ENCODE measurements around the gene CSNK1G3. TPM values are rescaled to one million over a fixed set of nuclear protein-coding genes. Genes with fewer than 3 reads are reported as not detected.

Gene CSNK1G3
- total RNA-seq, 2 experiments from 2014 or later: 87.2 to 92.3 TPM

DNA sequence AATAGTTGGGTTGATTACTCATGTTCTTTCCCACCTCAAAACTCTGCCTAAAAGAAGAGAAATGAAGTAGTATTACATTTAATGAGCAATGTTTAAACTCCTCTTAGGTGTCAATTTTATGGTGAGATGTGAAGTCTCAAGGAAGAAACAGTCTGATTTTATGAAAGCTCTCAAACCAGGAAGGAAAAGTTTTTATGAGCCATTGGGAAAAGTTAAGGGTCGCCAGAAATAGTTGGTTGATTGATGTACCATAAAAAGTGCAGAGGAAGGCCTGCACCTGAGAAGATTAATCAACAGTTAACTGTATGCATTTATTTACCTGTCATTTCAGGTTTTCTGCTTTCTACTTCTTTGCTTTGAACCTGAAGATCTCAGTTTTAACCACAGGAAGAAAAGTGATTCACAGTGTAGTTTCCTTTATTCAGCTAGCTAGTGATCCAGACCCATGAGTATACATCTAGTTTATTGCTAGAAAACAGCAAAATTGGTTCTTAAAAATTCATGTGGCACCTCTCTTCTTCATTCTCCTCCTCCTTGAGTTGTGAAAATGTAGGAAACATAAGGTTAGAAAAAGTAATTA lies 133.1 kb downstream of the CSNK1G3 start:
- Histone ChIP-seq H3K27me3 (ENCODE audit: control insufficient read depth in 1 of 2, insufficient read depth in 2 of 2, low read length in 2 of 2) (no peaks in the 10 kb centered on the region), H3K27ac (ENCODE audit: low read depth in 1 of 2, low read length in 2 of 2) (no peak overlapping the region), H3K9me3 (ENCODE audit: control insufficient read depth in 1 of 2, insufficient read depth in 1 of 2, low read length in 2 of 2) (peaks cover 0 to 4% of the 10 kb centered on the region in 2 experiments), H3K4me3 (ENCODE audit: low read length) (no peak overlapping the region), H3K4me1 (ENCODE audit: insufficient read depth, low read length) (no peaks in the 10 kb centered on the region), H3K36me3 (ENCODE audit: insufficient read depth, low read length) (no peaks in the 10 kb centered on the region)
- TF ChIP-seq, protein P1, sequence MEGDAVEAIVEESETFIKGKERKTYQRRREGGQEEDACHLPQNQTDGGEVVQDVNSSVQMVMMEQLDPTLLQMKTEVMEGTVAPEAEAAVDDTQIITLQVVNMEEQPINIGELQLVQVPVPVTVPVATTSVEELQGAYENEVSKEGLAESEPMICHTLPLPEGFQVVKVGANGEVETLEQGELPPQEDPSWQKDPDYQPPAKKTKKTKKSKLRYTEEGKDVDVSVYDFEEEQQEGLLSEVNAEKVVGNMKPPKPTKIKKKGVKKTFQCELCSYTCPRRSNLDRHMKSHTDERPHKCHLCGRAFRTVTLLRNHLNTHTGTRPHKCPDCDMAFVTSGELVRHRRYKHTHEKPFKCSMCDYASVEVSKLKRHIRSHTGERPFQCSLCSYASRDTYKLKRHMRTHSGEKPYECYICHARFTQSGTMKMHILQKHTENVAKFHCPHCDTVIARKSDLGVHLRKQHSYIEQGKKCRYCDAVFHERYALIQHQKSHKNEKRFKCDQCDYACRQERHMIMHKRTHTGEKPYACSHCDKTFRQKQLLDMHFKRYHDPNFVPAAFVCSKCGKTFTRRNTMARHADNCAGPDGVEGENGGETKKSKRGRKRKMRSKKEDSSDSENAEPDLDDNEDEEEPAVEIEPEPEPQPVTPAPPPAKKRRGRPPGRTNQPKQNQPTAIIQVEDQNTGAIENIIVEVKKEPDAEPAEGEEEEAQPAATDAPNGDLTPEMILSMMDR (IDR thresholded peaks at IDR 0.05): no peak
- POLR2A ChIA-PET: no interaction called here
- no peaks in the 10 kb centered on the region for H3K36me3 Mint-ChIP-seq (ENCODE audit: low read depth)
- no peak for ATAC-seq (ENCODE audit: poor library complexity)
- no peak for DNase-seq
- H3K27ac Mint-ChIP-seq: no peak overlapping the region
- no peaks in the 10 kb centered on the region for H3K4me1 Mint-ChIP-seq (ENCODE audit: low read depth)
- intact Hi-C loops (cut with DNase I, micrococcal nuclease): no loop called here
- H3K27me3 Mint-ChIP-seq: peaks cover 17% of the 10 kb centered on the region
- H3K9me3 Mint-ChIP-seq: peaks cover 3% of the 10 kb centered on the region
- CTCF ChIA-PET: no interaction called here
- H3K4me3 Mint-ChIP-seq: no peak overlapping the region

DNA sequence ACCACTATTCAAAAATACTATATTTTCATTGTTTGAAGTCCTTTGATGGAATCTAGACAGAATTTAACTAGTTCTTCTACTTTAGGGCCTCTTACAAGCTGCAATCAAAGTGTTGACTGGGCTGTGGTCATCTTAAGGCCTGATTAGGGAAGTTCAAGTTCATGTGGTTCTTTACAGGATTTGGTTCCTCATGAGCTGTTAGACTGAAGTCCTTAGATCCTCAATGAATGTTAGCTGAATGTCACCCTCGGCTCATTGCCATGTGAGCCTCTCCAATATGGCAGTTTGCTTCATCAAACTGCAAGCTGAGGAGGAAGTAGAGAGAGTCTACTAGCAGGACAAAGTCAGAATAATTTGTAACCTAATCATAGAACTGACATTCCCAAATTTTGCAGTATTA lies 135.1 kb downstream of the CSNK1G3 start:
- peaks cover 14% of the 10 kb centered on the region for H3K27me3 Mint-ChIP-seq
- H3K9me3 Mint-ChIP-seq: peaks cover 3% of the 10 kb centered on the region
- CTCF ChIA-PET: no interaction called here
- H3K36me3 Mint-ChIP-seq (ENCODE audit: low read depth): no peaks in the 10 kb centered on the region
- TF ChIP-seq, protein P1 (IDR thresholded peaks at IDR 0.05): no peak
- H3K27ac Mint-ChIP-seq: no peak overlapping the region
- H3K4me3 Mint-ChIP-seq: no peak overlapping the region
- H3K9me3 ChIP-seq (ENCODE audit: control insufficient read depth in 1 of 2, insufficient read depth in 1 of 2, low read length in 2 of 2): peaks cover 0 to 4% of the 10 kb centered on the region in 2 experiments
- no peaks in the 10 kb centered on the region for H3K36me3 ChIP-seq (ENCODE audit: insufficient read depth, low read length)
- no peak overlapping the region for H3K27ac ChIP-seq (ENCODE audit: low read depth in 1 of 2, low read length in 2 of 2)
- POLR2A ChIA-PET: no interaction called here
- DNase-seq (peak in 1 of 14 experiments; percentile 1), ATAC-seq (ENCODE audit: poor library complexity) (no peak)
- intact Hi-C loops (cut with DNase I, micrococcal nuclease): no loop called here
- no peaks in the 10 kb centered on the region for H3K4me1 ChIP-seq (ENCODE audit: insufficient read depth, low read length)
- no peaks in the 10 kb centered on the region for H3K27me3 ChIP-seq (ENCODE audit: control insufficient read depth in 1 of 2, insufficient read depth in 2 of 2, low read length in 2 of 2)
- H3K4me3 ChIP-seq (ENCODE audit: low read length): no peak overlapping the region
- H3K4me1 Mint-ChIP-seq (ENCODE audit: low read depth): no peaks in the 10 kb centered on the region

DNA sequence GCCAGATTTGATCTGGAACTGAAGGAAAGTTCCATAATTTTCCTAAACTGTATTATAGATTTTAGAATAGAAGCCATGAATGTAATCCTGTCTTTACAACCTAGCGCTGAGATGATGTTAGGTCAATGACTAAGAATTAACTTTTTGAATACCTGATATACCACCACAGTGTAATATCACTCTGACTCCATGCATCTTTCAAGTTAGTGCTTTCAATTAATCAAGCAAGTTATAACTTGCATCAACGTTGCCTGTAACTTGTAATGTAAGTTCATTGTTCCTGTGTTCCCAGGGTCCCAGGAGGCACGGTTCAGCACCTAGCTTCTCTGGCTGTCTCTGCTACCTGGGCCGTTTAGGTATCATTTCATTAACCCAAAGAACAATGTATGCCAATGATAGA lies 139.3 kb downstream of the CSNK1G3 start:
- no peaks in the 10 kb centered on the region for H3K27me3 ChIP-seq (ENCODE audit: control insufficient read depth in 1 of 2, insufficient read depth in 2 of 2, low read length in 2 of 2)
- no peaks in the 10 kb centered on the region for H3K4me1 Mint-ChIP-seq (ENCODE audit: low read depth)
- no peak overlapping the region for H3K4me3 Mint-ChIP-seq
- H3K27ac ChIP-seq (ENCODE audit: low read depth in 1 of 2, low read length in 2 of 2): no peak overlapping the region
- H3K4me1 ChIP-seq (ENCODE audit: insufficient read depth, low read length): no peaks in the 10 kb centered on the region
- POLR2A ChIA-PET: no interaction called here
- TF ChIP-seq, protein P1 (IDR thresholded peaks at IDR 0.05): no peak
- H3K36me3 ChIP-seq (ENCODE audit: insufficient read depth, low read length): no peaks in the 10 kb centered on the region
- peaks cover 0 to 4% of the 10 kb centered on the region in 2 experiments for H3K9me3 ChIP-seq (ENCODE audit: control insufficient read depth in 1 of 2, insufficient read depth in 1 of 2, low read length in 2 of 2)
- H3K27me3 Mint-ChIP-seq: peaks cover 15% of the 10 kb centered on the region
- H3K36me3 Mint-ChIP-seq (ENCODE audit: low read depth): no peaks in the 10 kb centered on the region
- no peak for DNase-seq
- no peak overlapping the region for H3K4me3 ChIP-seq (ENCODE audit: low read length)
- CTCF ChIA-PET: no interaction called here
- intact Hi-C loops (cut with DNase I, micrococcal nuclease): no loop called here
- peaks cover 3% of the 10 kb centered on the region for H3K9me3 Mint-ChIP-seq
- ATAC-seq (ENCODE audit: poor library complexity): no peak
- H3K27ac Mint-ChIP-seq: no peak overlapping the region

Measured in CD4-positive, alpha-beta T cell (primary cell).